Measurements from ENCODE around the gene NPTN. TPM values are rescaled to one million over a fixed set of nuclear protein-coding genes. Genes with fewer than 3 reads are reported as not detected.

Gene NPTN
- total RNA-seq, 2 donors from 2014 or later: 59.5 to 66.1 TPM

DNA sequence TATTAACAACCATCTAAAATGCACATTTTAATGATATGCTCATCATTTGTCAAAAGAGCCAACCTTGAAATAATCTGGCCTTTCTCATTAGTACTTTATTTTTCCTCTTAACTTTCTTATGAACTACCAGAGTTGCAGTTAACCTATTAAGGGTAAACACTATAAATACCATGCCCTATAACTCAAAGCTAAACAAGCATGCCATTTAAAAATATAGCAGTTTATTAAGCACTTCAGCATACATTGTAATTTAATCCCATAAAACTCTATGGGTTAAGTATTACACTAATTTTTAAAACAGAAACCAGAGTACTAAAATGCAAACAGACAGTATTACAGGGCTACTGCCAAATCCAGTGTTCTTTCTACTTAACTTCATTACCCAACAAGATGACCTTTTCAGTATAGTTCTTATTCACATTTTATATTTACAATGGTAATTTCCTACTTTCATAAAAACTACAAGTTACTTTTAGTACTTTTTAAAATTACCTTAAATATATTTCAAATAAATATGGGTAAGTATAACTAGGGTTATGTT lies 11.8 kb downstream of the NPTN start:
- H3K9me3 Mint-ChIP-seq: no peaks in the 10 kb centered on the region
- ATAC-seq (replicated peaks): no peak
- H3K27ac Mint-ChIP-seq: no peak overlapping the region
- H3K36me3 Mint-ChIP-seq (ENCODE audit: low read depth): no peaks in the 10 kb centered on the region
- no peaks in the 10 kb centered on the region for H3K27me3 Mint-ChIP-seq
- peaks cover 26% of the 10 kb centered on the region for H3K4me1 Mint-ChIP-seq
- H3K4me3 Mint-ChIP-seq: peak overlapping the region; percentile 46

DNA sequence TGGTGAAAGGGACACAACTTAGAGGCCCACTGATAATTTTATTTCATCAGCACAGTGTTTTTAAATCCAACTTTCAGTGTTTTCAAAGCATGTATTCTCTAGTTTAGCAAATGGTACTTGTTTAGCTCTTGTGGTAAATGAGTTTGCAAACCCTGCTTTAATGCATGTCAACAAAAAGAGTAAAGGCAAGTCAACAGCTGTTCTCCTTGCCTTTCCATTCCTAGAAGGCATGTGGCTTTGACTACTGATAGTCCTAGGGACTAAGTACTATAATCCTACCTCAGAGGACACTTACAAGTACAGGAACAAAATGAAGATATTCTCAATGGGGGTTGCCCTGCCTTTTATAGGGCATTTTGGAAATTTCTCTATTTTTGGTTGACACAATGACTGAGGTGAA lies 13.1 kb downstream of the NPTN start:
- Mint-ChIP-seq H3K4me1 (peaks cover 33% of the 10 kb centered on the region), H3K36me3 (ENCODE audit: low read depth) (no peaks in the 10 kb centered on the region), H3K9me3 (no peaks in the 10 kb centered on the region), H3K27ac (no peak overlapping the region), H3K27me3 (no peaks in the 10 kb centered on the region), H3K4me3 (no peak overlapping the region)
- ATAC-seq (replicated peaks): no peak

DNA sequence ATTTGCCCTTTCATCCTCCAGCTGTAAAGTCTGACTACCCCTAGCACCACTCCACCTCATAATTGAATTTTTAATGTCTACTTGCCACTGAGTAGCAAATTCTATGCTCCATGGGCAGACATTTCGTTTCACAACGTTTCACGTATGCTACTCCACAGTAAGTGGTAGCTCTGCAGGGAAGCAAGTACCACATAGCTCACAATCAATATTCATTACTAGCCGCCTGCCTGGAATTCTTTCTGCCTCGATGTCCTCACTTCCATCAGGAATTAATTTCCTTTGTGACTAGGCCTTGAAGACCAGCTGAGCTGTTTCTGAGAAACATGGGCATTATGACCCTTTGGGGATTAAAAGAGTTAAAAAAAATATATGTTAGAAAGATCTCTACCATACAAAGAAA lies 15.3 kb downstream of the NPTN start:
- H3K4me1 Mint-ChIP-seq: peaks cover 32% of the 10 kb centered on the region
- no peak overlapping the region for H3K27ac Mint-ChIP-seq
- no peaks in the 10 kb centered on the region for H3K9me3 Mint-ChIP-seq
- H3K27me3 Mint-ChIP-seq: no peaks in the 10 kb centered on the region
- no peak for ATAC-seq (replicated peaks)
- no peaks in the 10 kb centered on the region for H3K36me3 Mint-ChIP-seq (ENCODE audit: low read depth)
- H3K4me3 Mint-ChIP-seq: no peak overlapping the region

DNA sequence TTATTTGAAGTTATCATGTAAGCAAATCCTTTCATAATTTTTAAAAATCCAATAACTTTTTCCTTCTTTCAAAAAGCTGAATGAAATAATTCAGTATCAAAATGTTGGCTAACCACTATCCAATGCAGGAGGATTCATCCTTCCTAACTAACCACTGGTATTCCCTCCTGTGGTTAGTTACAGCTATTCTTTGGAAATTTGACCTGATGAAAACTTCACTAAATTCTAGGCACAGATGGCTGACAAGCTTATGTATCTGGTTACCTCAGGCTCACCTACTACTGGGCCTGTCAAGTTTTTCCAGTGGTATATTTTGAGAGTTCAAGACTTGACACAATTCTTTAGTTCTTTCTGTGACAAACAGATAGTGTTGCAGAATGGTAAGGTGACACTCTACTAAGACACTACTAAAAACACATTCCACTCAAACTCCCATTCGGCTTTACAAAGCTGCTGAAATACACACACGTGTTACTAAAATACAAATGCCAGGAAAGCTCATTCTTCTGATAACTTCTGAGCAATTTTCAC lies 15.8 kb downstream of the NPTN start:
- no peaks in the 10 kb centered on the region for H3K27me3 Mint-ChIP-seq
- ATAC-seq (replicated peaks): no peak
- no peaks in the 10 kb centered on the region for H3K9me3 Mint-ChIP-seq
- no peaks in the 10 kb centered on the region for H3K36me3 Mint-ChIP-seq (ENCODE audit: low read depth)
- no peak overlapping the region for H3K4me3 Mint-ChIP-seq
- no peak overlapping the region for H3K27ac Mint-ChIP-seq
- peaks cover 32% of the 10 kb centered on the region for H3K4me1 Mint-ChIP-seq

DNA sequence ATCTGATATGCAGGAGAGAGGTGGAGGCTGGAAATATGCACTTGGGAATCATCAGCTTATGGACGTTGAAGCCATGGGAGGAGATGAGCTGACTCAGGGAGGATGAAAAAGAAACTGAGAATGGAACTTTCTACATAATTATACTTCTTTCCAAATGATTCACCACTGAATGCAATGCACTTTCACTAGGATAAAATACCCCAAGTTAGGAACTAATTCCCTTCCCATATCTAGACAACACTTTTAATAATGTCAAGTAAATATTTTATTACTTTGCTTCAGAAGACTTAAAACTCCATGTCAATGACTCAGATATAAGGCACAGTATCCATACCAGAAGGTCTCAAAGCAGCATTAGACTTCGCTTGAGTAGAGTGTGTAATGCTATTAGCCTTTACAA lies 24.2 kb downstream of the NPTN start:
- no peaks in the 10 kb centered on the region for H3K27me3 Mint-ChIP-seq
- H3K27ac Mint-ChIP-seq: no peak overlapping the region
- H3K4me1 Mint-ChIP-seq: peaks cover 26% of the 10 kb centered on the region
- H3K4me3 Mint-ChIP-seq: no peak overlapping the region
- peak; percentile 77 for ATAC-seq (replicated peaks)
- peaks cover 18% of the 10 kb centered on the region for H3K36me3 Mint-ChIP-seq (ENCODE audit: low read depth)
- H3K9me3 Mint-ChIP-seq: no peaks in the 10 kb centered on the region

DNA sequence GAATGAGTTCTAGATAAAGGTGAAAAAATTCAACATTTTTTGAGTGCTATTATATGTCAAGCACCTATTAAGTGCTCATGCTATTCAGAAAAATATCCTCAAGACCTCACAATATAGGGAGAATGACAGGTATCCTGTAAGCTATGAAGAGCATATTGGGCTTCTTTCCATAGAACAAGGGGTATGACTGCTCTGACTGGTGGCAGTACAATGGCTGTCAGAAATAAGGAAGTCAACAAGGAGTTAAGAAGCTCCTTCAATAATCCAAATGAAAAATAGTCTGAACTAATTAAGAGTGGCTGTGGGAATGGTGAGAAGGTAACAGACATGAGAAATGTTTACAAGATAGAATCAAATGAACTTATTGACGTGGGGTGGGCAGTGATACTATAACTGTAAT lies 24.7 kb downstream of the NPTN start:
- no peak for ATAC-seq (replicated peaks)
- H3K4me3 Mint-ChIP-seq: no peak overlapping the region
- no peak overlapping the region for H3K27ac Mint-ChIP-seq
- H3K4me1 Mint-ChIP-seq: peaks cover 26% of the 10 kb centered on the region
- H3K27me3 Mint-ChIP-seq: no peaks in the 10 kb centered on the region
- H3K36me3 Mint-ChIP-seq (ENCODE audit: low read depth): peaks cover 19% of the 10 kb centered on the region
- no peaks in the 10 kb centered on the region for H3K9me3 Mint-ChIP-seq

DNA sequence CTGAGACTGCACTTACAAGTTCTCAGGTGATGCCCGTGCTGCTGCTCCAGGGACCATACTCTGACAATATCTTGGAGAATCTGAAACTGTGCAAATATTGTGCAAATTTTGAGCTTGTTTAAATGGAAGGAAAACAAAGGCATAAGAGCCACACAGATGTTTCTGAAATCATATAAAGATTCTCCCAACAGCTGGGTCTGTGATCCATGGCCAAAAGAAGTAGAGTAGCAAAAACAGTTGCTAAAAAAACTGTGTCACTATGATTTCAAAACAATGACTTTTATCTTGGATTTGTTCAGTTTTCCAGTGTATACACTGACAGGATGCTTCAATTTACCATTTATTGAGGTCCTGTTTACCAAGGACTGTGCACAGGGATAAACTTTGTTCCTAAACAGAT lies 25.3 kb downstream of the NPTN start:
- peaks cover 24% of the 10 kb centered on the region for H3K36me3 Mint-ChIP-seq (ENCODE audit: low read depth)
- ATAC-seq (replicated peaks): no peak
- no peaks in the 10 kb centered on the region for H3K27me3 Mint-ChIP-seq
- peaks cover 22% of the 10 kb centered on the region for H3K4me1 Mint-ChIP-seq
- no peak overlapping the region for H3K4me3 Mint-ChIP-seq
- H3K27ac Mint-ChIP-seq: no peak overlapping the region
- H3K9me3 Mint-ChIP-seq: no peaks in the 10 kb centered on the region

DNA sequence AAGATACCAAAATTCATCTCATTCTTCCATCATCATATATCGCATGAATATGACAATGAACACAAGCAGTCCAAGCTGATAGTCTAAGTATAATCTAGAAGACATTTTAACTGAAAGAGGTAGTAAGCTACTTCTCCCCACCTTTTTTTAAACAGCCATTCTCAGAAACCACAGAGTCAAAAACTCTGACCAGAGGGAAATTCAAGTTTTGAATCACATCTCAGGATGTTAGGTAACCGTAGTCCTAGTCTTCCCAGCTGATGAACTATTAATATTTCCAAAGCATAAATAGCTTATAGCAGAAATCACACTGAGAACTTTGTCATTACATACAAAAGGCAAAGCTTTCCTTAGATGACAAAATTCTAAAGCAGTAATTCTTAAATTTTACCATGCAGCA lies 25.8 kb downstream of the NPTN start:
- ATAC-seq (replicated peaks): no peak
- peaks cover 22% of the 10 kb centered on the region for H3K4me1 Mint-ChIP-seq
- peak overlapping the region; percentile 38 for H3K4me3 Mint-ChIP-seq
- H3K9me3 Mint-ChIP-seq: no peaks in the 10 kb centered on the region
- peak overlapping the region; percentile 36 for H3K27ac Mint-ChIP-seq
- peaks cover 24% of the 10 kb centered on the region for H3K36me3 Mint-ChIP-seq (ENCODE audit: low read depth)
- H3K27me3 Mint-ChIP-seq: no peaks in the 10 kb centered on the region

DNA sequence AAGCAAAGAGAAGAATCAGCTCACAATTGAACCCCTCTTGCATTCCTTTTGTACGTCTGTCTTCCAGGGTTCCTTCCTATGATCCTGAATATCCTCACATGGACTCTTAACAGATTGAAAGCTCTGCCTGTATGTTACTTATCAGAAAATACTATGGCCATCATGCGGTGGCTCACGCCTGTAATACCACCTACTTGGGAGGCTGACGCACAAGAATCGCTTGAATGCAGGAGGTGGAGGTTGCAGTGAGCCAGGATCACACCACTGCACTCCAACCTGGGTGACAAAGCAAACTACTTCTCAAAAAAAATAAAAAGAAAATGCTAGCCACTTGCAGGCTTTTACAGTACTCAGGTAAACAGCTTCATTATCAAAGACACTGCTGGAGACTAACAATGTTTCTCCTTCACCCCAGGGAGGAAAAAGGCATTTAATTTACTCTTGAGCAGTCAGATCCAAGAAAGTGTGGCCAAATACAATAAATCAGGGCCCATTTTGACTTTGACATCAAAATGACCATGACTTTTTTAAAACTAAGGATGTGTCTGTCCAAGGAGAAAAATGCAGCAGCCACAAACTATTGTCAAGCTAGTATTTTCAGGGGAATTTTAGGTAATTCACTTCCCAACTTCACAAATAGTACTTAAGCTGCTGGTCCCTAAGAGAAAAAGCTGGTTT lies 27.3 kb downstream of the NPTN start:
- H3K27ac Mint-ChIP-seq: no peak overlapping the region
- ATAC-seq (replicated peaks): no peak
- H3K9me3 Mint-ChIP-seq: no peaks in the 10 kb centered on the region
- peaks cover 24% of the 10 kb centered on the region for H3K36me3 Mint-ChIP-seq (ENCODE audit: low read depth)
- H3K27me3 Mint-ChIP-seq: no peaks in the 10 kb centered on the region
- H3K4me1 Mint-ChIP-seq: peaks cover 18% of the 10 kb centered on the region
- no peak overlapping the region for H3K4me3 Mint-ChIP-seq

DNA sequence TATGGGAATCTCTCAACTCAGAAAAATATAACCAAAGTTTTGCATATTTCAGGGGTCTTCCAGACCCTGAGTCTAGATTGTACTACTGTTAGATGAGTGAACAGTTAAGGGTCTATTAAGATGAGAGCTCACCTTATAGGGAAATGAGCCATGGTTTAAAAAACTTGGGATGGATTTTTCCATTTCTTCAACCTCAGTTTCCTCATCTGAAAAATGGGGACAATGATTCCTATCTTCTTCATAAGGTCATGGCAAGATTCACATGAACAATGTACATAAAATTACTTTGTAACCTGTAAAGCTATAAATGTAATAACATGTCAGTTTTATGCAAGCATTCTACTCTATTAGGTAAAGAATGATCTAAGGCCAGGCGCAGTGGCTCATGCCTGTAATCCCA lies 28.7 kb downstream of the NPTN start:
- no peaks in the 10 kb centered on the region for H3K9me3 Mint-ChIP-seq
- peaks cover 18% of the 10 kb centered on the region for H3K4me1 Mint-ChIP-seq
- H3K27me3 Mint-ChIP-seq: no peaks in the 10 kb centered on the region
- no peak for ATAC-seq (replicated peaks)
- H3K4me3 Mint-ChIP-seq: no peak overlapping the region
- no peak overlapping the region for H3K27ac Mint-ChIP-seq
- H3K36me3 Mint-ChIP-seq (ENCODE audit: low read depth): peaks cover 24% of the 10 kb centered on the region

DNA sequence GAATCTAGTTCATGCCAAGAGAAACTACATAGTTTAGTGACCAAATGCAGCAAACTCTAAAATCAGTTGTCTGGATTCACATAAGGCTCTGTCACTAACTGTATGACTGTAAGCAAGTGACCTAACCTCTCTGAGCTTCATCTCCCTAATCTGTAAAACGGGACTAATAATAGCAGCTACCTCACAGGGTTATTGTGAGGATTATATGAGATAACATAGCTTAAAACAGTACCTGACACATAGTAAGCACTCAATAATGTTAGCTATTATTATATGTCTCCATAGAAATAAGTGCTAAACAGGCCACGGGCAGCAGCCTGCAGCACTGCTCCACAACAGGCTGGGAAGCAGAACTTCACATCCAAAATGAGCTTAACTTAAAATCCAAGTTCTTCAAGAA lies 30.2 kb downstream of the NPTN start:
- Mint-ChIP-seq H3K27me3 (no peaks in the 10 kb centered on the region), H3K4me3 (no peak overlapping the region), H3K27ac (peak overlapping the region; percentile 32), H3K36me3 (ENCODE audit: low read depth) (peaks cover 24% of the 10 kb centered on the region), H3K4me1 (peaks cover 11% of the 10 kb centered on the region), H3K9me3 (no peaks in the 10 kb centered on the region)
- ATAC-seq (replicated peaks): no peak

DNA sequence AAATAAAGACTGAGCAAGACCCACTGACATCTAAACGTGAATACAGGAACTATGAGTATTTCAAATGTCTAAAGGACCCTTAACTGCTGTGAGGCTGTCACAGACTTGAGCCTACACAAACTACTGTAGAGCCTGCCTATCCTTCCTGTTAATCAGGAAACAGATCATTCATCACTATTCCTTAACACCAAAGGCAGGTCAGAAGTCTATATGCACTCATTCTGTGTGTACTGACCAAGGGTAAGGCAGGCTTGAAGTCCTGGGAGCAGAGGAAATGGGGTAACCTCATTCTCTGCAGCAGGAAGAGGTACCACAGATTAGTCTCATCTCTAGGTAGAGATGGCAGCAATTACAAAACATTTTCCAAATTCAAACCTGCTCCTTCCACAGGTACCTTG lies 30.7 kb downstream of the NPTN start:
- Mint-ChIP-seq H3K4me1 (peaks cover 8% of the 10 kb centered on the region), H3K27me3 (no peaks in the 10 kb centered on the region), H3K27ac (no peak overlapping the region), H3K4me3 (no peak overlapping the region), H3K9me3 (no peaks in the 10 kb centered on the region), H3K36me3 (ENCODE audit: low read depth) (peaks cover 24% of the 10 kb centered on the region)
- ATAC-seq (replicated peaks): no peak

DNA sequence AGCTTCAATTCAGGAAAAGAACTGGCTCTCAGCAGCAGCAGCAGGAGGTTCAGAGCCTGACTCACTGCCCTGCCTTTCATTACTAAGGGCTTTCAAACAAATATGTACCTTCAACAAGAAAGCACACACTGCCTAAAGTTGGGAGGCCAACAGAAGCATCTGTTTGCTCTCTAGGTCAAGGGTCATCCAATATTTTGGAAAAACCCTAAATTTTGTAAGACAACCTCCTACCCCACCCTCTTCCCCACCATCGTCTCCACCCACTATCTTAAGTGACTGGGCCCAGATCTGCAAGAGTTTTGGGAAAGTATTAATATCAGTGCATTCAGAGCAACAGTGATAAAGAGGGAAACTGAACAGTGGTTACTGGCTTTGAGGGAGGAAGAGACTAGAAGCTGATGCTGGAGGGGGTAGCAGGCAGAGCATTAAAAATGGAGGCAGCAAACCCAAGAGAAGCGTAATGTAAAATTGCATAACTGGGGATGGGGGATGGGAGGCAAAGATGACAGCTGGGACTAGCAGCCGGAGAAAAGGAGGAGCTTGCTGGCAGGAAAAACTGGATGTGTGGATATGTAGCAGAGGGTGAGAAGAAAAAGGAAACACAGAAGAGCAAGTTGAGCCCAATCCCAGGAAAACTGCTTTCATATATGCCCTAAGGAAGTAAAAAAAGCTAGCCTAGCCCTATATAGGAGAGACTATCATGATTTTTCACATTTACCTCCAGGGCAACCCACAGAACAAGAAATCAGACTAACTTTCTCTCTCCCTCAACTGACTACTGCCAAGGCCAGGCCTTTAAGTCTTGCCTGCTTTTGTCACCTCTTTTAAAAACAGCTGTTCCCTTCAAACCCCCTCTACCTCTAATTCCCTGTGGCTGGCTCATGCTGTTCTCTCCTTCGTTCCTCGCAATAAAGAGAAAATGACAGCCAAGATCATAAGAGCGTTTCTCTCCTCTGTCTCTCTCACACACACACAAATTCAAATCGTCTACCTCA lies 31.4 kb downstream of the NPTN start:
- ATAC-seq (replicated peaks): no peak
- Mint-ChIP-seq H3K27me3 (no peaks in the 10 kb centered on the region), H3K9me3 (no peaks in the 10 kb centered on the region), H3K36me3 (ENCODE audit: low read depth) (peaks cover 22% of the 10 kb centered on the region), H3K27ac (no peak overlapping the region), H3K4me1 (peaks cover under 1% of the 10 kb centered on the region), H3K4me3 (no peak overlapping the region)

DNA sequence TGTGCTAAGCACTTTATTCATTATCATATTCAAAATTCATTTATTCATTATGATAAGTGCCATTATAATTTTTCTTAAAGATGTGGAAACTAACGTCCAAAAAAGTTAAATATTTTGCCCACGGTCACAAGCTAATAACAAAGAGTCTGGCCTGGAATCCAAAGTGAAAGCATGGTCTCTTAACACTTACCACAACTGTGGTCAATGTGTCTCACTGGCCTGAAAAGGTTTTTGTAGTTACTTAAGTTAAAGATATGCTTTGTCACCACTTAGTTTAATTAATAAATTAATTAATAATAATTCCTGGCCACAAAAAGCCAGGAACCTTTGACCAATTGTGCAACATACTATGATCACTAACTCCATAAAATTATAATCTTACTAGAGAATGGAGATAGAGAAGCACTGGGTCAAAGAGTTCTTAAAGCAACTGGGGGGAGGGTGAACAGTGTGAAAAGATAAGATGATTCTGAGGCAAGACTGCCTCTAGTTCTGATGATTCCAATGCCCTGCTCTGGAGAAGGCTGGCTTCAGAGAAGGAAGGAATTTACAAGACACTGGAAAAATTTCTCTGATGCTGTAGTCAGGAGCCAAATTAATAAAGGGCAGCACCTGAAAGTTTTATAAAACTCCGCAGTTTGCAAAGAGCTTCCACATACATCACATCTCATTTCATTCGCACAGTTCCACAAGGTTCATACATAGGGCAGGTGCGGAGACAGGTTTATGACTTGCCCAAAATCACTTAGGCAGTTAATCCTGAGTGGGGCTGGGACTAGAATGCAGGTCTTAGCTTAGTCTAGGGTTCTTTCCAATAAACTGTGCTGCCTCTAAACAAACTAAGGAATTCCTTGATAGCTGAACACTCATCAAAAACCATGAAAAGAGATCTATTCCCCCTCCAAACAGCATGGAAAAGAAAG lies 32.5 kb downstream of the NPTN start:
- Mint-ChIP-seq H3K4me3 (no peak overlapping the region), H3K27me3 (no peaks in the 10 kb centered on the region), H3K27ac (no peak overlapping the region), H3K9me3 (no peaks in the 10 kb centered on the region), H3K36me3 (ENCODE audit: low read depth) (peaks cover 30% of the 10 kb centered on the region), H3K4me1 (peaks cover 6% of the 10 kb centered on the region)
- ATAC-seq (replicated peaks): no peak

All from activated T-helper 17 cell treated with anti-CD3 and anti-CD28 coated beads, Interleukin-2, amount 50 U/mL, for 72 hours (primary cell).